NCI-H1436 (cell line): ENCODE data around the gene INSR.
"Not testable (repeated sequence)": the region's sequence is repeated elsewhere in the genome, so short reads cannot be mapped to it uniquely, and the experiment has no call there.

ENCODE experiments used
- DNase-seq: peaks from one replicate; lab custom pipeline; 2025; lab: John Stamatoyannopoulos, UW

The INSR gene

GRCh38 chr19:7195046-7195445 lies 99.2 kb downstream of the INSR start:
- no peak for DNase-seq

- DNase-seq, result no peak
Observed at GRCh38 chr19:7194566-7194965, 99.6 kb downstream of the INSR start.

GRCh38 chr19:7191946-7192691 lies 102.1 kb downstream of the INSR start:
- no peak for DNase-seq

DNA sequence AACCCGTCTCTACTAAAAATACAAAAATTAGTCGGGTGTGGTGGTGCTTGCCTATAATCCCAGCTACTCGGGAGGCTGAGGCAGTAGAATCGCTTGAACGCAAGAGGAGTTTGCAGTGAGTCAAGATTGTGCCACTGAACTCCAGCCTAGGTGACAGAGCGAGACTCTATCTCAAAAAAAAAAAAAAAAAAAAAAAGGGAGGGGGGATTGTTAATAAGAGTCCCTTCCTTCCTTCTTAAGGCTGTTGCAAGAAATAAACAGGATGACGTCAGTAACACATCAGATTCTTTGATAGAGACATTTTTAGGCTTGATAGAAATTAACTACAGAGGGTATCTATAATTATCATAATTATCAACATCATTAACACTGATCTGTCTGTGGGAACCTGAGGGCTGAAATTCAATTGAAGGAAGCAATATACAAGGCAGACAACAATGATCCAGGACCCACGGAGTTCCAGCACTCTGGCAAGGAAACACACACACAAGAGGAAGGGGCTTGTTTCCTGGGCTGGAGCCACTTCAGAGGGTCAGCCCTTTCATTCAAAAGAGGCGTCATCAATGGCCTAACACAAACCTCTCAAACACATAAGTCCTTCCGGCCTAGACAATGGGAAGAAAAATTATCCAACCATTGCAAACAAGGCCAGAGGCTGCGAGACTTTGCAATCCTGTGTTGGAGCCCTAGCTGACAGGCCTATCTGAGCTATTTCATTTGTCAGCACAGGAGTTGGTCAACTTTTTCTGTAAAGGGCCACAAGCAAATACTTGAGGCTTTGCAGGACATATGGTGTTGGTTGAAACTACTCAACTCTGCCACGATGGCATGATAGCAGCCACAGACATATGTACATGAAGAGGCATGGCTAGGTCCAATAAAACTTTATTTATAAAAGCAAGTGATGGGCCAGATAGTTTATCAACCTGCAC lies 105.2 kb downstream of the INSR start:
- DNase-seq, result no peak

DNA sequence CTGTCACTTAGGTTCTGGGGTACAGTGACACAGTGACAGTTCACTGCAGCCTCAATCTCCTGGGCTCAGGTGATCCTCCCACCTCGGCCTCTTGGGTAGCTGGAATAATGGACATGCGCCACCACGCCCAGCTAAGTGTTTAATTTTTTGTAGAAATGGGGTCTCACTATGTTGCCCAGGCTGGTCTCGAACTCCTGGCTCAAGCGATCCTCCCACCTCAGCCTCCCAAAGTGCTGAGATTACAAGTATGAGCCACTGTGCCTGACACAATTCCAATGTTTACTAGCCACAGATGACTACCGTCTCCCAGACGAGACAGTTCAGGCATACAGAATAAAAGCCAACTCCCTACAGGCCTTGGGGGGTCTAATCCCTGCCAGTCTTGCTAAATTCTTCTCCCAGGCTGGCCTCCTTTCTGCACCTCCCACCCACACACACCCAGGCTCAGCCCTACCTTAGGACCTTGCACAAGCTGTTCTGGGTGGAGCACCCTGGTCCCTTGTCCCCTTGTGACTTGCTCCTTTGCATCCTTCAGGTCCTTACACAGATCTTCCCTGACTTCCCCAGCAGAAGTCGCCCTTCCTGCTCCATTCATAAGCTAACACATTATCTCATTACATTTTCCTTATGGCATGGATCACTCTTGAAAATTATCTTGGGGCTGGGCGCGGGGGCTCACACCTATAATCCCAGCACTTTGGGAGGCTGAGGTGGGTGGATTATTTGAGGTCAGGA lies 106.4 kb downstream of the INSR start:
- no peak for DNase-seq

GRCh38 chr19:7182489-7182888 lies 111.7 kb downstream of the INSR start:
- no peak for DNase-seq

DNA sequence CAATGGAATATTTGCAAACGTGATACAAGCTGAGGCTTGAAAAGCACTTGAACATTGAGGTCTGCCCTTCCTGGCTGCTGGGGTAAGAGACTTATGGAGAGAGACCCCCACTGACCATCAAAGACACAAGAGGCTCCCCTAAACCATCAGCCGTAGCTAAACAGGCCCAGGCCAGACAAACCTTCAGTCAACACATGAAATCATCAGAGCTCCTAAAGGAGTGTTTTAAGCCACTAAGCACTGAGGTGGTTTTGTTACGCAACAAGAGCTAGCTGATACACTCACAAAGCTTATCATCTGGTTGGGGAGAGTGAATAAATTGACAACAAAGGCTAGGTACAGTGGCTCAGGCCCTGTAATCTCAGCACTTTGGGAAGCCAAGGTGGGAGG lies 114.3 kb downstream of the INSR start:
- DNase-seq, result no peak

- DNase-seq, result no peak
Observed at GRCh38 chr19:7177926-7178325, 116.3 kb downstream of the INSR start.

DNA sequence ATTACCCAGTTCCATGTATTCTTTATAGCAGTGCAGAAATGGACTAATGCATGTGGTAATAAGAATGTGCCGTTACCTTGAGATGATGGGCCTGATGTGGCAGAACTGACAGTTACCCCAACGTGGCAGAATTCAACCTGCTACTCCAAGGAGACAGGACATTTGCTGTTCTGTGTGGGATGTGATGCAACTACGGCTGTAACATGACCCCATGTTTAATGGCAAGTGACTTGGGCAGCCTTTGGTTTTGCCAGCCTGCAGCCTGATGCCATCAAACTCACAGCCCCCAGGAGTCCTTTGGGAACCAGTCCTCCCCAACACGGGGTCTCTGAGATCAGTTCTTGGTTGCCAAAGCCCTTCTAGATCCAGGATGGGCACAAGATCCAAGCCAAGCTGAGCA lies 117.4 kb downstream of the INSR start:
- DNase-seq, result no peak

- DNase-seq, result no peak
Observed at GRCh38 chr19:7172794-7173193, 121.4 kb downstream of the INSR start.

GRCh38 chr19:7170983-7171382 lies 123.2 kb downstream of the INSR start:
- no peak for DNase-seq

- no peak for DNase-seq
Observed at GRCh38 chr19:7168941-7169340, 125.3 kb downstream of the INSR start.

DNA sequence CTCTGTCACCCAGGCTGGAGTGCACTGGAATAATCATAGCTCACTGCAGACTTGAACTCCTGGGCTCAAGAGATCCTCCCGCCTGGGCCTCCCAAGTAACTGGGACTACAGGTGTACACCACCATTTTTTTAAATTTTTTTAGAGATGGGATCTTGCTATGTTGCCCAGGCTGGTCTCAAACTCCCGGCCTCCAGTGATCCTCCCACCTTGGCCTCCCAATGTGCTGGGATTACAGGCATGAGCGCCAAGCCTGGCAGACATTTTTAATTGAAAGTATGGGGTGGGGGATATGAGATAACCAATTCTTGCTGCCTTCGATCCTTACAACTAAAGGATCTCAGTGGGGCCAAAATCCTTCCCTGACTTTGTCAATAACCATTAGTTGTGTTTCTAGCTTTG lies 132.9 kb downstream of the INSR start:
- no peak for DNase-seq

- DNase-seq, result no peak
Observed at GRCh38 chr19:7159105-7159933, 134.9 kb downstream of the INSR start.

- no peak for DNase-seq
Observed at GRCh38 chr19:7153022-7153421, 141.2 kb downstream of the INSR start.

GRCh38 chr19:7152568-7152967 lies 141.6 kb downstream of the INSR start:
- DNase-seq, result no peak

- no peak for DNase-seq
Observed at GRCh38 chr19:7149956-7150705, 144.1 kb downstream of the INSR start.

- not testable (repeated sequence) for DNase-seq
Observed at GRCh38 chr19:7147119-7147675, 147.0 kb downstream of the INSR start.

DNA sequence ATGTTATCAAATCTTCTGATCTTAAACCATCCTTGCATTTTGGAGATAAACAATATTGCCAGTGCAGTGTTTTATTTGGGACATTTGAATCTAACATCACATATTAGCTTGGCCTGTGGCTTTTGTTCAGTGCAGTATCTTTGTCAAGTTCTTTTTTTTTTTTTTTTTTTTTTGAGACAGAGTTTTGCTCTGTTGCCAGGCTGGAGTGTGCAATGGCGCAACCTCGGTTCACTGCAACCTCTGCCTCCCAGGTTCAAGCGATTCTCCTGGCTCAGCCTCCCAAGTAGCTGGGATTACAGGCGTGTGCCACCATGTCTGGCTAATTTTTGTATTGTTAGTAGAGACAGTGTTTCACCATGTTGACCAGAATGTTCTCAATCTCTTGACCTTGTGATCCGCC lies 148.1 kb downstream of the INSR start:
- DNase-seq, result not testable (repeated sequence)

- DNase-seq, result no peak
Observed at GRCh38 chr19:7145494-7145893, 148.7 kb downstream of the INSR start.

- DNase-seq, result no peak
Observed at GRCh38 chr19:7142771-7143170, 151.4 kb downstream of the INSR start.
